ENCODE data around the gene NFASC. TPM values are rescaled to one million over a fixed set of nuclear protein-coding genes. Genes with fewer than 3 reads are reported as not detected.

Gene NFASC
- total RNA-seq, 2 experiments from 2014 or later: not detected

DNA sequence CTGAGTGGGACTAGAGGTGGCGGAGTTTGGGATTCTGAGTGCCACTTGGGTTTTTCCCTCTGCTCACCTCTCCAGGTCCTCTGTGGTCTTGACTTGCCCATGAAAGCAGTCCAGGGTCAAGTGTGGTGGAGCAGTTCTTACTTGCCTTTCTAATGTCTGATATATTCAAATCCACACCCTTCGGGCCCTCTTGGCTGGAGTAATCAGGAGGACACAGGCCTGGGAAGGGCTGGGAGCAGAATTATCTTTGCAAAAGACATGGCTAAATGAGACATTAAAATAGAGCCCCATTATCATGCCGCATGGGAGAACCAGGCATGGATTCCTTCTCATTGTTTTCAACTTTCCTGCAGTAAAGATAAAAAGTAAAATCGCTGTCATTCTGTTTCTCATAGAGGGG lies 74.0 kb downstream of the NFASC start:
- intact Hi-C loops (cut with micrococcal nuclease; ENCODE audit: unreplicated experiment): no loop called here
- Histone ChIP-seq H3K4me3 (ENCODE audit: low read depth, low read length, poor library complexity, severe bottlenecking) (no peak overlapping the region), H3K79me2 (ENCODE audit: insufficient read depth, low read depth, low read length) (no peaks in the 10 kb centered on the region), H3K9me3 (ENCODE audit: low read length) (no peaks in the 10 kb centered on the region), H4K20me1 (ENCODE audit: insufficient read depth, low read length) (no peaks in the 10 kb centered on the region), H3K36me3 (ENCODE audit: insufficient read depth, low read length) (no peaks in the 10 kb centered on the region), H3K4me2 (ENCODE audit: low read length) (no peak overlapping the region), H3K4me1 (ENCODE audit: insufficient read depth, low read length, poor library complexity, severe bottlenecking) (no peaks in the 10 kb centered on the region), H2AFZ (ENCODE audit: low read length) (no peak overlapping the region), H3K27ac (ENCODE audit: low read depth, low read length, poor library complexity, severe bottlenecking) (no peak overlapping the region), H3K9me2 (ENCODE audit: insufficient read depth, low read length) (no peaks in the 10 kb centered on the region)
- no TSS peak for BruUV-seq (replicated peaks)
- ChIA-PET POLR2A (no interaction called here), CTCF (ENCODE audit: unreplicated experiment) (no interaction called here)
- DNase-seq (ENCODE audit: low spot score): no peak
- TF ChIP-seq, protein P1, sequence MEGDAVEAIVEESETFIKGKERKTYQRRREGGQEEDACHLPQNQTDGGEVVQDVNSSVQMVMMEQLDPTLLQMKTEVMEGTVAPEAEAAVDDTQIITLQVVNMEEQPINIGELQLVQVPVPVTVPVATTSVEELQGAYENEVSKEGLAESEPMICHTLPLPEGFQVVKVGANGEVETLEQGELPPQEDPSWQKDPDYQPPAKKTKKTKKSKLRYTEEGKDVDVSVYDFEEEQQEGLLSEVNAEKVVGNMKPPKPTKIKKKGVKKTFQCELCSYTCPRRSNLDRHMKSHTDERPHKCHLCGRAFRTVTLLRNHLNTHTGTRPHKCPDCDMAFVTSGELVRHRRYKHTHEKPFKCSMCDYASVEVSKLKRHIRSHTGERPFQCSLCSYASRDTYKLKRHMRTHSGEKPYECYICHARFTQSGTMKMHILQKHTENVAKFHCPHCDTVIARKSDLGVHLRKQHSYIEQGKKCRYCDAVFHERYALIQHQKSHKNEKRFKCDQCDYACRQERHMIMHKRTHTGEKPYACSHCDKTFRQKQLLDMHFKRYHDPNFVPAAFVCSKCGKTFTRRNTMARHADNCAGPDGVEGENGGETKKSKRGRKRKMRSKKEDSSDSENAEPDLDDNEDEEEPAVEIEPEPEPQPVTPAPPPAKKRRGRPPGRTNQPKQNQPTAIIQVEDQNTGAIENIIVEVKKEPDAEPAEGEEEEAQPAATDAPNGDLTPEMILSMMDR (conservative IDR thresholded peaks at IDR 0.05; ENCODE audit: low read length): no peak
- no peak for TF ChIP-seq EZH2phosphoT487 (IDR thresholded peaks at IDR 0.05; ENCODE audit: borderline replicate concordance, low read depth, low read length)

DNA sequence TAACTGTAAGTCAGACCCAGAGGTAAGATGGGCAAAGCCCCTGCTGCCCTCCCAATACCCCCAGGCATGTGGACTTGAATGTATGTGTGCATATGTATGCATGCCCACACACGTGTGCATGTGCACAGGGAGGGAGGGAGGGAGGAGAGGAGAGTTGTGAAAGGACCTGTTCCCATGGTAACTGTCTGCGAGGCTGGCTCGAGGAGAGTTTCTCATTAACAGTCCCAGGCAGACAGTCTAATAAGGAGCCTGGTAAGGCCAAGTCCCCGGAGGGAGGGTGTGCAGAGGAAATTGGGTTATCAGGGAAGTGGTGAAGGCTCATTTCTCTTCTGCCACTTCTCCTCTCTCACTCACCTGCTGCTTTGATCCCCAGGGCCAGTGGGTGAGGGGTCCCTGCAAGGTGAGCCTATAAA lies 74.9 kb downstream of the NFASC start:
- no peaks in the 10 kb centered on the region for H4K20me1 ChIP-seq (ENCODE audit: insufficient read depth, low read length)
- no peak overlapping the region for H3K4me3 ChIP-seq (ENCODE audit: low read depth, low read length, poor library complexity, severe bottlenecking)
- no TSS peak for BruUV-seq (replicated peaks)
- no peaks in the 10 kb centered on the region for H3K36me3 ChIP-seq (ENCODE audit: insufficient read depth, low read length)
- no peak overlapping the region for H3K4me2 ChIP-seq (ENCODE audit: low read length)
- DNase-seq (ENCODE audit: low spot score): no peak
- H3K9me2 ChIP-seq (ENCODE audit: insufficient read depth, low read length): no peaks in the 10 kb centered on the region
- POLR2A ChIA-PET: no interaction called here
- H3K27ac ChIP-seq (ENCODE audit: low read depth, low read length, poor library complexity, severe bottlenecking): no peak overlapping the region
- intact Hi-C loops (cut with micrococcal nuclease; ENCODE audit: unreplicated experiment): no loop called here
- no peaks in the 10 kb centered on the region for H3K79me2 ChIP-seq (ENCODE audit: insufficient read depth, low read depth, low read length)
- no peak for TF ChIP-seq EZH2phosphoT487 (IDR thresholded peaks at IDR 0.05; ENCODE audit: borderline replicate concordance, low read depth, low read length)
- TF ChIP-seq, protein P1 (conservative IDR thresholded peaks at IDR 0.05; ENCODE audit: low read length): no peak
- CTCF ChIA-PET (ENCODE audit: unreplicated experiment): no interaction called here
- H2AFZ ChIP-seq (ENCODE audit: low read length): no peak overlapping the region
- no peaks in the 10 kb centered on the region for H3K9me3 ChIP-seq (ENCODE audit: low read length)
- no peaks in the 10 kb centered on the region for H3K4me1 ChIP-seq (ENCODE audit: insufficient read depth, low read length, poor library complexity, severe bottlenecking)

DNA sequence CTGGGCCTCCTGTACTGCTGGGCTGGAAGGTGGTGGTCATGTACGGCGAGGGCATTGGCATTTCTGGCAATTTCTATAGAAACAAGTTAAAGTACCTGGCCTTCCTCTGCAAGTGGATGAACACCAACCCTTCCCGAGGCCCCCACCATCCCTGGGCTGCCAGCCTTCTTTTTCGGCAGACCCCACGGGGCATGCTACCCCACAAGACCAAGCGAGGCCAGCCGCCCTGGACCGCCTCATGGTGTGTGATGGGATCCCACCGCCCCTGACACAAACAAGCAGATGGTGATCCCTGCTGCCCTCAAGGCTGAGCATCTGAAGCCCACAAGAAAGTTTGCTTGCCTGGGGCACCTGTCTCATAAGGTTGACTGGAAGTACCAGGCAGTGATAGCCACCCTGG lies 76.0 kb downstream of the NFASC start:
- H3K4me3 ChIP-seq (ENCODE audit: low read depth, low read length, poor library complexity, severe bottlenecking): no peak overlapping the region
- H3K4me2 ChIP-seq (ENCODE audit: low read length): no peak overlapping the region
- TF ChIP-seq, protein P1 (conservative IDR thresholded peaks at IDR 0.05; ENCODE audit: low read length): no peak
- no peak for TF ChIP-seq EZH2phosphoT487 (IDR thresholded peaks at IDR 0.05; ENCODE audit: borderline replicate concordance, low read depth, low read length)
- H3K9me2 ChIP-seq (ENCODE audit: insufficient read depth, low read length): no peaks in the 10 kb centered on the region
- CTCF ChIA-PET (ENCODE audit: unreplicated experiment): no interaction called here
- H2AFZ ChIP-seq (ENCODE audit: low read length): no peak overlapping the region
- intact Hi-C loops (cut with micrococcal nuclease; ENCODE audit: unreplicated experiment): no loop called here
- H4K20me1 ChIP-seq (ENCODE audit: insufficient read depth, low read length): no peaks in the 10 kb centered on the region
- POLR2A ChIA-PET: no interaction called here
- no peaks in the 10 kb centered on the region for H3K79me2 ChIP-seq (ENCODE audit: insufficient read depth, low read depth, low read length)
- no TSS peak for BruUV-seq (replicated peaks)
- no peak for DNase-seq (ENCODE audit: low spot score)
- H3K4me1 ChIP-seq (ENCODE audit: insufficient read depth, low read length, poor library complexity, severe bottlenecking): no peaks in the 10 kb centered on the region
- H3K27ac ChIP-seq (ENCODE audit: low read depth, low read length, poor library complexity, severe bottlenecking): no peak overlapping the region
- no peaks in the 10 kb centered on the region for H3K9me3 ChIP-seq (ENCODE audit: low read length)
- no peaks in the 10 kb centered on the region for H3K36me3 ChIP-seq (ENCODE audit: insufficient read depth, low read length)
